ENCODE results near the gene FBH1. TPM values are rescaled to one million over a fixed set of nuclear protein-coding genes. Genes with fewer than 3 reads are reported as not detected.

The FBH1 gene
- total RNA-seq, 1 experiment from 2014 or later = 50.5 TPM

GRCh38 chr10:5951721-5952407 lies 61.8 kb downstream of the FBH1 start:
- Histone ChIP-seq H3K9me3 (ENCODE audit: control insufficient read depth, insufficient read depth, low read depth, low read length) (no peaks in the 10 kb centered on the region), H3K27ac (ENCODE audit: low read length) (no peak overlapping the region), H3K4me1 (ENCODE audit: control insufficient read depth, insufficient read depth, low read length) (no peaks in the 10 kb centered on the region), H3K4me3 (ENCODE audit: low read depth in 2 of 2, low read length in 2 of 2) (no peak overlapping the region), H3K36me3 (ENCODE audit: control insufficient read depth, insufficient read depth, low read length) (peaks cover 2% of the 10 kb centered on the region; the same call in 1 of the 2 replicates), H3K27me3 (ENCODE audit: control insufficient read depth, insufficient read depth, low read length) (no peaks in the 10 kb centered on the region)
- POLR2A ChIA-PET = no interaction called here
- ATAC-seq (no peak), DNase-seq (ENCODE audit: low read depth, low spot score) (no peak)
- in situ Hi-C loops (cut with HindIII; ENCODE audit: low pct_unique_long_range_greater_than_20kb, low sequenced_read_pairs) (no loop called here), intact Hi-C loops (cut with micrococcal nuclease; ENCODE audit: unreplicated experiment) (no loop called here)
- no TSS peak for BruUV-seq (replicated peaks)
- no peak for TF ChIP-seq REST (IDR thresholded peaks at IDR 0.05; ENCODE audit: insufficient read depth in 1 of 2, low read depth in 2 of 2, low read length in 1 of 2)
- CTCF ChIA-PET = no interaction called here

- ChIA-PET CTCF (no interaction called here), POLR2A (no interaction called here)
- Histone ChIP-seq H3K9me3 (ENCODE audit: control insufficient read depth, insufficient read depth, low read depth, low read length) (no peaks in the 10 kb centered on the region), H3K36me3 (ENCODE audit: control insufficient read depth, insufficient read depth, low read length) (peaks cover 2% of the 10 kb centered on the region; the same call in 1 of the 2 replicates), H3K27ac (ENCODE audit: low read length) (no peak overlapping the region), H3K4me3 (ENCODE audit: low read depth in 2 of 2, low read length in 2 of 2) (no peak overlapping the region), H3K4me1 (ENCODE audit: control insufficient read depth, insufficient read depth, low read length) (no peaks in the 10 kb centered on the region), H3K27me3 (ENCODE audit: control insufficient read depth, insufficient read depth, low read length) (no peaks in the 10 kb centered on the region)
- ATAC-seq = no peak
- DNase-seq (ENCODE audit: low read depth, low spot score) = no peak
- intact Hi-C loops (cut with micrococcal nuclease; ENCODE audit: unreplicated experiment) = no loop called here
- in situ Hi-C loops (cut with HindIII; ENCODE audit: low pct_unique_long_range_greater_than_20kb, low sequenced_read_pairs) = no loop called here
- no peak for TF ChIP-seq POLR2AphosphoS5 (IDR thresholded peaks at IDR 0.05; ENCODE audit: low read depth, low read length)
- no peak for TF ChIP-seq TCF7L2 (IDR thresholded peaks at IDR 0.05; ENCODE audit: low read depth, low read length)
- TF ChIP-seq REST (IDR thresholded peaks at IDR 0.05; ENCODE audit: insufficient read depth in 1 of 2, low read depth in 2 of 2, low read length in 1 of 2) = no peak
- no peak for TF ChIP-seq CTCF (IDR thresholded peaks at IDR 0.05)
- TF ChIP-seq SIN3A (IDR thresholded peaks at IDR 0.05; ENCODE audit: borderline replicate concordance, insufficient read depth, low read depth, low read length) = no peak
- BruUV-seq (replicated peaks) = no TSS peak
Observed at GRCh38 chr10:5952731-5953385, 62.8 kb downstream of the FBH1 start.
